Measurements from ENCODE around the gene ACOX3.

DNA sequence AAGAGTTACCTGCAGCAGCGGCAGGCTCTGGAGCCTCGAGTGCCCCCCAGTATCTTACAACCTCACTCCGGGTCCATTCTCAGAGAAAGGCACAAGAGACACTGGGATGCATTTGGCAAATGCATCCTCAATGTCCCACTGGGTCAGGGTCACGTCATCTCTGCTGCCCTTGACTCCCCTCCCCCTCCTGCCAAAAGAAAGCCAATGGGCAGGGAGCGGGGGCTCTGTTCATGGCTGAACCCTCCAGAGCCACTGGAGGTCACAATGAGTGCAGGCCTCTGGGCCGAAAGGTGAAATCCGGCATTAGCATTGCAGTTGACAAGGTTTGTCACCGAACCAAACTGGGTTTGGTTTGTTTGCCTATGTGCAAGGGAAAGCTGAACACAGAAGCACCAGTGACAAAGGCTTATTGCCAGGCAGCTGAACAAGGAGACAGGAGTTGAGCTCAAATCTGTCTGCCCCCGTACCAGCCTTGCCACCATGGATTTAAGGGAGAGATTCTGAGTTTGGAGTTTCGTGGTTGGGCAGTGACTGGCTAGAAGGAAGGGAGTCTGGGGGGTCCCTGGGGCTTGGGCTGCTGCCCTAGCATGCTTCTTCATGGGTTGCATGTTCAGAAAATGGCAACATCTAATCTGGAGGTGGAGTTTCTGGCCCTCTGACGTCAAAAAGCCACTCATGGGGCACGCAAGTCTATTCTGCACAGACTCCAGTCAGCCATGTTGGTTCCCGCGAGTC lies 106.6 kb downstream of the ACOX3 start:
- TF ChIP-seq YY1 (IDR thresholded peaks at IDR 0.05; ENCODE audit: borderline replicate concordance in 1 of 3, control insufficient read depth in 1 of 3, extremely low read depth in 1 of 3, insufficient read depth in 3 of 3, insufficient read length in 1 of 3, insufficient replicate concordance in 2 of 3, low read depth in 1 of 3, low read length in 2 of 3) = no peak
- no peak for TF ChIP-seq FOXA3 (CRISPR knock-in tag; conservative IDR thresholded peaks at IDR 0.05 in 1 of 2, IDR thresholded peaks at IDR 0.05 in 1 of 2)
- no peak for TF ChIP-seq CREM (IDR thresholded peaks at IDR 0.05; ENCODE audit: low read depth)
- no peak for TF ChIP-seq KLF16 (IDR thresholded peaks at IDR 0.05)
- TF ChIP-seq NCOA1 (IDR thresholded peaks at IDR 0.05; ENCODE audit: low read depth) = no peak

Measured in K562 (cell line).